ENCODE results near the gene AKAP13.

DNA sequence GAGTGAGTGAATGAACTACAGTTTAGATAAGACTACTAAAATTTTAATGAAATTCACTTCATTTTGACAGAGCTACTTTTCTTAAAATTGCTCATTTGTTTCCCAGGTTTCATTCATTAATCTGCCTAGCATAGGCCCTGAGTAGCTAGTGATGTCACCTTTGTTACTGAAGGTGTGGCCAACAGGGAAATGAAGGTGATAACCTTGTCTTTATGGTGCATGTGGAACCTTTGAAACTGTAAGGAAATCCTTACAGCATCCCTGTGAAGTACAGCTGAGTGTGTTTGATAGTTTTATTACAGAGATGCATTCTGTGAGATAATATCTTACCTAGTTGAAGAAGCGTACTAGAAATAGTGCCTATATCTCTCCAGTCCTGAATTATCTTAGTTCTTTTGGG is 112.9 kb downstream of the AKAP13 start:
- TF ChIP-seq, protein P1, sequence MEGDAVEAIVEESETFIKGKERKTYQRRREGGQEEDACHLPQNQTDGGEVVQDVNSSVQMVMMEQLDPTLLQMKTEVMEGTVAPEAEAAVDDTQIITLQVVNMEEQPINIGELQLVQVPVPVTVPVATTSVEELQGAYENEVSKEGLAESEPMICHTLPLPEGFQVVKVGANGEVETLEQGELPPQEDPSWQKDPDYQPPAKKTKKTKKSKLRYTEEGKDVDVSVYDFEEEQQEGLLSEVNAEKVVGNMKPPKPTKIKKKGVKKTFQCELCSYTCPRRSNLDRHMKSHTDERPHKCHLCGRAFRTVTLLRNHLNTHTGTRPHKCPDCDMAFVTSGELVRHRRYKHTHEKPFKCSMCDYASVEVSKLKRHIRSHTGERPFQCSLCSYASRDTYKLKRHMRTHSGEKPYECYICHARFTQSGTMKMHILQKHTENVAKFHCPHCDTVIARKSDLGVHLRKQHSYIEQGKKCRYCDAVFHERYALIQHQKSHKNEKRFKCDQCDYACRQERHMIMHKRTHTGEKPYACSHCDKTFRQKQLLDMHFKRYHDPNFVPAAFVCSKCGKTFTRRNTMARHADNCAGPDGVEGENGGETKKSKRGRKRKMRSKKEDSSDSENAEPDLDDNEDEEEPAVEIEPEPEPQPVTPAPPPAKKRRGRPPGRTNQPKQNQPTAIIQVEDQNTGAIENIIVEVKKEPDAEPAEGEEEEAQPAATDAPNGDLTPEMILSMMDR (IDR thresholded peaks at IDR 0.05; ENCODE audit: low read depth, low read length) = no peak
- no peak for TF ChIP-seq EZH2phosphoT487 (IDR thresholded peaks at IDR 0.05; ENCODE audit: low read depth)

All from OCI-LY3 (cell line).